Pericardium fibroblast (primary cell): Measurements from ENCODE around the gene RNF180. TPM values are rescaled to one million over a fixed set of nuclear protein-coding genes. Genes with fewer than 3 reads are reported as not detected.

Experiments used
- total RNA-seq: library from RNA; depleted of rRNA; stranded (reverse); fragments of >200 nt; gene quantifications from 2 replicates; pipeline ENCODE4 v1.2.3, GENCODE V29; 2015

The RNF180 gene, protein sequence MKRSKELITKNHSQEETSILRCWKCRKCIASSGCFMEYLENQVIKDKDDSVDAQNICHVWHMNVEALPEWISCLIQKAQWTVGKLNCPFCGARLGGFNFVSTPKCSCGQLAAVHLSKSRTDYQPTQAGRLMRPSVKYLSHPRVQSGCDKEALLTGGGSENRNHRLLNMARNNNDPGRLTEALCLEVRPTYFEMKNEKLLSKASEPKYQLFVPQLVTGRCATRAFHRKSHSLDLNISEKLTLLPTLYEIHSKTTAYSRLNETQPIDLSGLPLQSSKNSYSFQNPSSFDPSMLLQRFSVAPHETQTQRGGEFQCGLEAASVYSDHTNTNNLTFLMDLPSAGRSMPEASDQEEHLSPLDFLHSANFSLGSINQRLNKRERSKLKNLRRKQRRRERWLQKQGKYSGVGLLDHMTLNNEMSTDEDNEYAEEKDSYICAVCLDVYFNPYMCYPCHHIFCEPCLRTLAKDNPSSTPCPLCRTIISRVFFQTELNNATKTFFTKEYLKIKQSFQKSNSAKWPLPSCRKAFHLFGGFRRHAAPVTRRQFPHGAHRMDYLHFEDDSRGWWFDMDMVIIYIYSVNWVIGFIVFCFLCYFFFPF
- 2.0 and 3.8 TPM in 2 replicates for total RNA-seq

DNA sequence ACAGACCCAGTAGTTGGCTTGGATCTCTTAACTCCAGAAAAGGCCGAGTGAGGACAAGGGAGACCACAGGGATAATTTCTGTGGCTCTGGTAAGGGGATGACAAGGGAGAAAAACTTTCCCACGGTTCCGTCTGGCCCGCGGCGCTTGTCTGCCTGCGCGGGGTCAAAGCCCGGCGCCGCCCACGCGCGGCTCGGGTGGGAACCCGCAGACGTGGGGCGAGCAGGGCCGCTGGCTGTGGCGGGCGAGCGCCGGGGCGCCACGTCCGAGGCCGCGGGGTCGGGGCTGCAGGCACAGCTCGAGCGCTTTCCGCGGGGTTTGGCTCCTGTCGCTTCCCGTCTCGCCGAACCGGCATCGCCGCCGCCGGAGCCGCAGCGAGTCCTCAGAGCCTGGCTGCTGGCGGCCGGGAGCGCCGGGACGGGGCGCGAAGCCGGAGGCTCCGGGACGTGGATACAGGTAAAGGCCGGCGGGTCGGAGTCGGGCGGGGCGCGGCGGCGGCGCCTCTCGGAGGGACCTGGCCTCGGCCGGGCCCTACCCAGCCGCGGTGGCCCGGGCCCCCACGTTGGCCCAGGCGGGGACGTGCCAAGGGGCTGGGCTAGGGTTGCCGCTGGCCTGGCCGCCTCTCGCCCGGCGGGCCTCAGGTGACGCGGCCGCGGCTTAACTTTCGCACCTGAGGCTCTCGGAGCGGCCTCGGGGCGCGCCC is at the start of gene RNF180:
TSS of gene RNF180 (plus strand) at position 344 of the 701 bp plus-strand sequence. CDS start 34,965 bp downstream, outside the sequence.

Other genes starting within 250 kb of the RNF180 start
- not detected in 2 replicates for gene HTR1A, start 203.4 kb upstream of the RNF180 start, total RNA-seq